SH-SY5Y (cell line): ENCODE data around the gene SERPINB6.

Experiments
- GATA2 ChIP-seq: IDR thresholded peaks from 2 replicates; pipeline ENCODE4 v1.6.1; 2011; ENCODE audit warnings: mild to moderate bottlenecking, low read depth, low read length
- GATA3 ChIP-seq: IDR thresholded peaks from 2 replicates; pipeline ENCODE4 v1.6.1; 2011; ENCODE audit warnings: low read depth, mild to moderate bottlenecking, low read length, moderate library complexity

DNA sequence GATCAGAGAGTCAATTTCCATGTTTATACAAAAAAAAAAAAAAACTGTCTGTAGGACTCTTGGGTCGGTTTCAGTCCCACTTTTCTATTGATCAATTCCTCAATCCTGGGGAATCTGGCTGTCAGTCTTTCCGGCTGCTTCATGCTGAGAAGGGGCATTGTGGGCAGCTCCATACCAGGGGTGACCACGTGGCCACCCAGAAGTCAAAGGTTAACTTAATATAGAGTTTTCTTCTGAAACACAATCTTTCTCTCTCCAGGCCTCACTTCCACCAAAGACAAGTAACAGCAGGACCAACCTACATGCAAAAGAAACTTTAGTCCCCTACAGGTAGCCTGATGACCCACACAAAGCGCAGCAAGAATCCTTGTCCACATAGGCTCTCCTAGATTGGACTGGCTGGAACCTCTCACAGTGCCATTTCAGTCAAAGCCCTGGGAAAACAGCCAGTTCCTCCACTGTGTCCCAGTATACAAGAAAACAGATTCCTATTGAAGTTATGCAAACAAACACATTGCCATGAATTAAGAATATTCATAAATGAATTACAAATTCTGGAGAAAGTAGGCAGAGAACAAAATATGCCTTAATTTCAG lies 49.7 kb downstream of the SERPINB6 start:
- TF ChIP-seq GATA3: no peak
- no peak for TF ChIP-seq GATA2
